Placental pericyte (primary cell): ENCODE results near the gene PNLDC1. TPM values are rescaled to one million over a fixed set of nuclear protein-coding genes. Genes with fewer than 3 reads are reported as not detected.

Experiments used
- small RNA-seq: library from RNA; depleted of rRNA; stranded (forward); fragments of <200 nt; gene quantifications from one replicate; pipeline ENCODE3, GENCODE V24; 2012; ENCODE audit warnings: low replicate concordance
- total RNA-seq: library from RNA; depleted of rRNA; stranded (reverse); fragments of >200 nt; gene quantifications from 2 replicates; pipeline ENCODE4 v1.2.3, GENCODE V29; 2012

Gene PNLDC1, protein sequence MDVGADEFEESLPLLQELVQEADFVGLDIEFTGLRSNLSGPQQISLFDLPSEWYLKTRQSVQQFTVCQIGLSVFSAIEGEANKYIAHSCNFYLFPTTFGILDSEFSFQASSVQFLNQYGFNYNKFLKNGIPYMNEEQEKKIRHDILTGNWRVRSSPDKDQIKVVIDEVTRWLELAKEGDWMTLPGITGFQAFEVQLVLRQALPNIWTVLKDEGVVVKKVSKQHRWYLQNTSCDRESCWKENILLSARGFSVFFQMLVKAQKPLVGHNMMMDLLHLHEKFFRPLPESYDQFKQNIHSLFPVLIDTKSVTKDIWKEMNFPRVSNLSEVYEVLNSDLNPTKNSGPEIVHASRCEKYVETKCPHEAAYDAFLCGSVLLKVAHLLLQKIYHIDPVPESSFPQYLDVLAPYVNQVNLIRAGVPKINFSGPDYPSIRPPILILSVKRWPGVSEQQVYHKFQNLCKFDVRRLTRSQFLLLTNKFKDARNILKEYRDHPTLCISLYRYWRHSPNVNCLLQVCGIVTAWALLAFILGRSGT
- total RNA-seq, result not detected in 2 replicates

DNA sequence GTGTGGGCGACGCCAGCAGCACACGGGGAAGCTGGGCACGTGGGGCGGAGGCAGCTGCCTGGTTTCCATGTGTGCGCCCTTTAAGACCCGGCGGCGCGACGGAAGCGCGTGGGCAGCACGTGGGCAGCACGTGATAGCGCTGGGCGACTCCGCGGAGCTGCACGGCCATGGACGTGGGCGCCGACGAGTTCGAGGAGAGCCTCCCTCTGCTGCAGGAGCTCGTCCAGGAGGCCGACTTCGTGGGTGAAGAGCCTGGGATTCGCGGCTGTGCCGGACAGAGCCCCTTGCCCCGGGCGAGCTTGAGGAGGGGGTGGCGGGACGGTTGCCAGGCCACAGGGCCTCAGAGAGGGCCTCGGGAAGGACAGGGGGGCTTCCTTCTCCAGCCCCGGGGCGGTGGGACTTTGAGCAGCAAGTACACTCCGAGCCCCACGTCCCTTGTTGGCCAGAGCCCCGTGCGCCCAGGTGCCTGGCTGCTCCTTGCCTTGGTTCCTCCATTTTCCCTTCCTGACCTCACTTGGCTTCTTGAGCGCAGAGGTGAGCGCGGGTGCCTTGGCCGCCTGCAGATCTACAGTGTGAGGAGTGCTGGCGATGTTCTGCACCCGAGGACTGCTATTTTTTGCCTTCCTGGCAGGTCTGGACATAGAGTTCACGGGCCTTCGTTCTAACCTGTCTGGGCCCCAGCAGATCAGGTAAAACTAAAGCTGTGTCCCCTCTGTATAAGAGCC lies at the start of gene PNLDC1:
Gene PNLDC1, plus strand, starts transcription at position 136 of the 725 bp plus-strand sequence. Its CDS starts 32 bp downstream, at position 168.

DNA sequence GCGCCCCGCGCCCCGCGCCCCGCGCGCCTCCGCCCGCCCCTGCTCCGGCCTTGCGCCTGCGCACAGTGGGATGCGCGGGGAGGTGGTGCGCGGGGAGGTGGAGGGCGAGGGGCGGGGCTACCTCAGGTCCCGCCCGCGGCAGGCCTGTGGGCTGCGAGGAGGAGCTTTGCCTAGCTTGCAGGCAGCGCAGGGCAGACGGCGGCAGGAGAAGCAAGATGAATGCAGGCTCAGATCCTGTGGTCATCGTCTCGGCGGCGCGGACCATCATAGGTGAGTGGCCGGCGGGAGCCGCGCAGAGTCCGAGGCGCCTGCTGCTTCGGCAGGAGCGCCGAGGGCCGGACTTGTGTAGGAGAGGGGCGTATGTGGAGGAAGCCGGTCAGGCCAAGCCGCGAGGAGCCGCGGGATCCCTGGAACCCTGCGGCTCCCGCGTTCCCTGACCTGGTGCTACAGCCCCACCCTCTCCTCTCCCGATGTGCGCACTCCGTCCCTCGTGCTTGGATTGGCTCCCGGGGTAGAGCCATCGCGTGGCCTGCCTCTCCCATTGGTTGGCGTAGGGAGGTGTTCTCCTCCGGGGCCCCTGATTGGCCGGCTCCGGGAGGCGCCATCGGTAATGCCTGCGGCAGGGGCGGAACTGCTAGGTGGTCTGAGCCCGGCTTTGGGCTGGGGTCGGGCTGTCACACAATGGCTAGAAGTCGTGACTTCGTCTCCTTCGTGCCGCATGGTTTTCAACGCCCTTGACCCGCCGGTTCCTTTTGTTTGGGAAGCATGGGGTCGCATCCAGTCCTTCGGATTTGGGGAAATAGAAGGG lies 38.0 kb upstream of the PNLDC1 start, which contains the start of gene ACAT2:
Gene ACAT2, plus strand, starts transcription at position 173 of the 808 bp plus-strand sequence. Its CDS starts 43 bp downstream, at position 216.

DNA sequence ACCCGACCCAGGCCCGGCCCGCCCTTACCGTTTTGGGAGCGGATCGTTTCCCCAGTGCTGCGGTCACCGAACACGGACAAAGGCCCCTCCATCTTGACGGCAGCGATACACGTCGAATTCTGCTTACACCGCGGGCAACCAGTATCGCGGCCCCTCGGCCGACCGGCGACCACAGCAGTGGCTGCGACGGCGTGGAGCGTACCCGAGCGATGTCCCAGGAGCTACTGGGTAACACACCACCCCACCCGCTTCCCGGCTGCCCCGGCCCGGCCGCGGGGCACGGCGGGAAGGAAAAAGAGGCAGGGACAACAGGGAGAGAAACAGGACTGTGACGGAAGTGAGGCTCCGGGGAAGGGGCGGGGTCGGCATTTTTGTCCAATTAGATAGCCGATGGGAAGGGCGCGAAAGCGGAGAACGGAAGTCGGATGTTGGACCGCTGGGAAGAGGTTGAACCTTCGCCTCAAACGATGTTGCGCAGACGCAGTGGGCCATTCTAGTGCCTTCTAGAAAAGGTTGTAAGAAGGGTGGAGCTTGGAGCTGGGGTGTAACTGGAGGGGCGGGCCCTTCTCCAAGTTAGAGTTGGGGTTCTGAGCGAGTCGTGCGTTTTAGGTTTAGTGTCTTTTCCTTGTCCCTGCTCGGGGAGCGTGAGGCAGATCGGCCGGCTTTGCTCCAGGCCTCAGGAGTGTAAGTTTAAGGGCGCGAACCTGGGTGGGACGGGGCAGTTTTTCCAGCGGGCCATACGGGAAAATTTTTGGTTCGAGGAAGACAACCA lies 10.5 kb upstream of the PNLDC1 start, which contains the start of gene TCP1:
Gene TCP1, minus strand, starts transcription at position 226 of the 772 bp plus-strand sequence. Its CDS starts 134 bp downstream, at position 92.

DNA sequence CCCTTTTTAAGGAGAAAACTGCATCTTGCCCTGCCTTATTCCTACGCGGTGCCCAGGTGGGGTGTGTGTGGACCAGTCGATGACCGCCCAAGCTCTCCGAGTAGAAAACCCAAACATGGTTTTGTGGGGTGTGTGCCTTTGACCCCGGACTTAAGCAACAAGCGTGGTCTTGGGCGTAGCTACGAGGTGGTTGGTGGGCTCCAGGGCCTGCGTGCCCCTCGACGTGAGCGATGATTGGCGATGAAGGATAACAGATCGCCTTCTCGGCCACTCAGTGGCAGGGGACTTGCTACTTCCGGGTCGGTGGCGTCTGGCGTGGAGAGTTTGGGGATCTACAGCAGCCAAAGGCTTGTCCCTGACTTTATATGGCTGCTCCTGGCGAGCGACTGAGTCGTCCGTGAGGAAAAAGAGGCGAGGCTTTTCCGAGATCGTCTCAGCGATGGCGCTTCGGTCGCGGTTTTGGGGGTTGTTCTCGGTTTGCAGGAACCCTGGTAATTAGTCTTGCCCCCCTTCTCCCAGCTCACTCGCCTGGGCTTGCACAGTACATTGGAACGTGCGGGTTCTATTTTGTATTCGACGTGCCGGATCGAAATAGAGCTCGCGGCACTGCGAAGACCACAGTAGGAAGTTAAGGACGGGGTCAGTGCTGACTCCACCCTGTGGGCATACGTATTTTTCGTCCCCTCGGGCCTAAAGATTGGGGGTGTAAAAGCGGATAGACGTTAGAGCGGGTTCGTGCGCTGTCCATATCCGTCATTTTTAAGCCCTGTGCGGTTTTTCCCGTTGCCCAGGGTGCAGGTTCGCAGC lies 9.7 kb upstream of the PNLDC1 start, which contains the start of gene MRPL18:
Gene MRPL18, plus strand, starts transcription at position 319 of the 807 bp plus-strand sequence. Its CDS starts 121 bp downstream, at position 440.

Small RNA genes within 50 kb of the gene (small RNA-seq; reads per million reads assigned to genes)
- gene SNORA20 (505 reads per million, percentile 99 among the genes with 10 or more reads in this experiment), gene SNORA29 (not detected)

Other genes with a start within 250 kb of the PNLDC1 start
- 189 and 4,222 TPM in 2 replicates for gene SOD2, start 107.0 kb upstream of the PNLDC1 start, total RNA-seq
- 102 and 219 TPM in 2 replicates for gene WTAP, start 72.8 kb upstream of the PNLDC1 start, total RNA-seq
- gene ACAT2, start 38.2 kb upstream of the PNLDC1 start, total RNA-seq, result 54.5 and 110 TPM in 2 replicates
- 131 and 327 TPM in 2 replicates for gene TCP1, start 10.7 kb upstream of the PNLDC1 start, total RNA-seq
- 42.2 and 85.6 TPM in 2 replicates for gene MRPL18, start 9.8 kb upstream of the PNLDC1 start, total RNA-seq
- not detected in 2 replicates for gene MAS1, start 90.7 kb downstream of the PNLDC1 start, total RNA-seq
- gene IGF2R, start 168.8 kb downstream of the PNLDC1 start, total RNA-seq, result 118 and 235 TPM in 2 replicates